Measurements from ENCODE around the gene LRRC37A2.
"Not testable (repeated sequence)": the region's sequence is repeated elsewhere in the genome, so short reads cannot be mapped to it uniquely, and the experiment has no call there.

GRCh38 chr17:46571796-46572195 lies 59.5 kb downstream of the LRRC37A2 start:
- not testable (repeated sequence) for TF ChIP-seq CTCF (IDR thresholded peaks at IDR 0.05 in 2 of 3, conservative IDR thresholded peaks at IDR 0.05 in 1 of 3; ENCODE audit: control insufficient read depth in 2 of 3, extremely low read depth in 1 of 3, insufficient read depth in 1 of 3, low read depth in 3 of 3, low read length in 3 of 3); GABPA (IDR thresholded peaks at IDR 0.05; ENCODE audit: low read depth); CEBPB (IDR thresholded peaks at IDR 0.05; ENCODE audit: borderline replicate concordance in 1 of 2, low read depth in 2 of 2, low read length in 2 of 2); FOS (IDR thresholded peaks at IDR 0.05; ENCODE audit: borderline replicate concordance, extremely low read depth, insufficient read length); MLLT1 (IDR thresholded peaks at IDR 0.05); MXI1 (IDR thresholded peaks at IDR 0.05; ENCODE audit: low read depth, low read length)
